GM21737 (cell line): ENCODE measurements around the gene IFITM5.
"Not testable (repeated sequence)": the region's sequence is repeated elsewhere in the genome, so short reads cannot be mapped to it uniquely, and the experiment has no call there.

Experiments used
- ATAC-seq: cut with Tn5 transposase; IDR thresholded peaks from one replicate; pipeline ENCODE4 v1.9.1; 2021; ENCODE audit warnings: mild to moderate bottlenecking, moderate library complexity; ENCODE audit not compliant: unreplicated experiment

Gene IFITM5

GRCh38 chr11:313304-313786 lies 14.0 kb upstream of the IFITM5 start:
- ATAC-seq: no peak

GRCh38 chr11:312092-312816 lies 12.9 kb upstream of the IFITM5 start:
- ATAC-seq: no peak

GRCh38 chr11:311013-311748 lies 11.9 kb upstream of the IFITM5 start:
- ATAC-seq: not testable (repeated sequence)

GRCh38 chr11:309979-310572 lies 10.8 kb upstream of the IFITM5 start:
- not testable (repeated sequence) for ATAC-seq

- ATAC-seq: not testable (repeated sequence)
These were observed 9.7 kb upstream of the IFITM5 start for GRCh38 chr11:308740-309665.

GRCh38 chr11:307766-308708 lies 8.7 kb upstream of the IFITM5 start, which contains the start of gene IFITM2:
IFITM2 (plus strand) TSS chr11:307816; CDS start chr11:308193, 377 bp downstream.
- ATAC-seq: not testable (repeated sequence)

- no peak for ATAC-seq
These were observed 7.5 kb upstream of the IFITM5 start for GRCh38 chr11:306645-307371.

- ATAC-seq: no peak
These were observed 6.5 kb upstream of the IFITM5 start for GRCh38 chr11:305844-306211.

GRCh38 chr11:304915-305843 lies 5.9 kb upstream of the IFITM5 start:
- no peak for ATAC-seq

GRCh38 chr11:304061-304506 lies 4.8 kb upstream of the IFITM5 start:
- ATAC-seq: no peak

GRCh38 chr11:303363-303762 lies 4.0 kb upstream of the IFITM5 start:
- ATAC-seq: no peak

- no peak for ATAC-seq
These were observed 817 bp upstream of the IFITM5 start for GRCh38 chr11:299951-300735.

GRCh38 chr11:298406-299065 lies 790 bp downstream of the IFITM5 start:
- no peak for ATAC-seq

- ATAC-seq: no peak
These were observed 1.5 kb downstream of the IFITM5 start for GRCh38 chr11:297586-298405.

- ATAC-seq: no peak
These were observed 2.2 kb downstream of the IFITM5 start for GRCh38 chr11:297051-297585.
